ENCODE measurements around the gene UCHL5. TPM values are rescaled to one million over a fixed set of nuclear protein-coding genes. Genes with fewer than 3 reads are reported as not detected.

The UCHL5 gene
- total RNA-seq, 1 experiment from 2014 or later = 42.1 TPM

DNA sequence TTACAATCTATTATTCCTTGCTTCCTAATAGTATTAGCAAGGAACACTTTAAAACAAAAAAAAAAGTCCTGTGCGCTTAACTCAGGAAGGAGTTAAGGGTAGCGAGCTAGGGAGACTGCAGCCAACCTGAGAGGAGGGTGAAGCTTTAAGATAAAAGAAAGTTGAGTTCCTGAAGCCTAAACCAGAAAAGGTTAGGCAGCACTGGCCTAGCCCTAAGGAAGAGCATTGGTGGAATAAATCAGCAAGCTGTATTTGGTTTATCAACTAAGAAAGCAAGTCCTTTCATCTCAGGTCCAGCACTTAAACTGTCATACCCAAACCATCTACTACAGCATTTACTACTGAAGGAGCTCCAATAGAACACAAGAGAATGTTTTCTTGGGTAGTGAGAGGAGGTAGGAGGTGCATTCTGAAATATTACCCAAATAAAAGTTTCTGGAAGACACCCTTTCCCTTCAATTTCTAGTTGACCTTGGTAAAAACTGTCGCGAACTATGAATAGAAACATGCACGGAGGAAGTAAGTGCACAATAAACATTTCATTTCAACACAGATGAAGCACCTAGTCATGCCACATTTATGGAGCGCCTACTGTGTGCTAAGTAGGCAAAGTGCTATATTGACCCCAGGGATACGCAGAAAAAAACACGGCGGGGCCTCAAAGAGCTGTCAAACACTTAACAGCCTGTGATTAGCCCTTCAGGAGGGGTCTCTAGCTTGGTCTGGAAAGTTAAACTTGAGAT, 44.8 kb upstream of the UCHL5 start:
- no peaks in the 10 kb centered on the region for H3K4me1 ChIP-seq (ENCODE audit: insufficient read depth, low read length)
- no peak overlapping the region for H2AFZ ChIP-seq (ENCODE audit: low read length)
- H3K56ac ChIP-seq (ENCODE audit: insufficient read length, low read depth, low read length) = no peak overlapping the region
- Mint-ChIP-seq H3K36me3 (ENCODE audit: insufficient read depth in 1 of 3, low read depth in 3 of 3) (peaks cover 0 to 13% (median 0%) of the 10 kb centered on the region in 3 experiments; a peak in 2 of 7 replicates), H3K4me3 (peak overlapping the region; percentile 81 to 92), H3K27ac (no peak overlapping the region), H3K4me1 (peaks cover 12 to 13% of the 10 kb centered on the region in 2 experiments), H3K9me3 (no peaks in the 10 kb centered on the region), H3K27me3 (ENCODE audit: low read depth) (peaks cover 13% of the 10 kb centered on the region)
- H4K91ac ChIP-seq (ENCODE audit: insufficient read length, low read depth, low read length) = no peak overlapping the region
- no peaks in the 10 kb centered on the region for H4K20me1 ChIP-seq (ENCODE audit: control insufficient read depth, insufficient read depth, insufficient read length)
- H3K27ac ChIP-seq (ENCODE audit: insufficient read length, low read depth, low read length) = no peak overlapping the region
- no peak overlapping the region for H4K5ac ChIP-seq (ENCODE audit: insufficient read length, low read depth, low read length)
- H2BK12ac ChIP-seq (ENCODE audit: insufficient read length, low read depth, low read length) = no peak overlapping the region
- no peaks in the 10 kb centered on the region for H3K79me2 ChIP-seq (ENCODE audit: insufficient read depth, low read length)
- WGBS (ENCODE audit: extremely low coverage, insufficient read length, low lambda C conversion rate) = no CpG with 5 or more reads among the region's 9 CpGs
- no peak overlapping the region for H2BK15ac ChIP-seq (ENCODE audit: low read depth, low read length)
- TF ChIP-seq, protein P1, sequence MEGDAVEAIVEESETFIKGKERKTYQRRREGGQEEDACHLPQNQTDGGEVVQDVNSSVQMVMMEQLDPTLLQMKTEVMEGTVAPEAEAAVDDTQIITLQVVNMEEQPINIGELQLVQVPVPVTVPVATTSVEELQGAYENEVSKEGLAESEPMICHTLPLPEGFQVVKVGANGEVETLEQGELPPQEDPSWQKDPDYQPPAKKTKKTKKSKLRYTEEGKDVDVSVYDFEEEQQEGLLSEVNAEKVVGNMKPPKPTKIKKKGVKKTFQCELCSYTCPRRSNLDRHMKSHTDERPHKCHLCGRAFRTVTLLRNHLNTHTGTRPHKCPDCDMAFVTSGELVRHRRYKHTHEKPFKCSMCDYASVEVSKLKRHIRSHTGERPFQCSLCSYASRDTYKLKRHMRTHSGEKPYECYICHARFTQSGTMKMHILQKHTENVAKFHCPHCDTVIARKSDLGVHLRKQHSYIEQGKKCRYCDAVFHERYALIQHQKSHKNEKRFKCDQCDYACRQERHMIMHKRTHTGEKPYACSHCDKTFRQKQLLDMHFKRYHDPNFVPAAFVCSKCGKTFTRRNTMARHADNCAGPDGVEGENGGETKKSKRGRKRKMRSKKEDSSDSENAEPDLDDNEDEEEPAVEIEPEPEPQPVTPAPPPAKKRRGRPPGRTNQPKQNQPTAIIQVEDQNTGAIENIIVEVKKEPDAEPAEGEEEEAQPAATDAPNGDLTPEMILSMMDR (conservative IDR thresholded peaks at IDR 0.05) = no peak
- no peak overlapping the region for H3K4ac ChIP-seq (ENCODE audit: low read depth, low read length)
- H4K8ac ChIP-seq (replicated peaks; ENCODE audit: insufficient read length, low read depth, low read length) = no peak overlapping the region
- no peaks in the 10 kb centered on the region; the same call in 1 of the 2 replicates for H3K27me3 ChIP-seq (ENCODE audit: insufficient read depth, low read length)
- peaks cover 10% of the 10 kb centered on the region for H3K23me2 ChIP-seq (ENCODE audit: insufficient read length, low read depth, low read length, poor library complexity, severe bottlenecking)
- no peak overlapping the region for H3K9ac ChIP-seq (ENCODE audit: extremely low read depth, insufficient read length, low read length)
- no peaks in the 10 kb centered on the region for H3K9me3 ChIP-seq (ENCODE audit: control insufficient read depth, low read depth, low read length)
- no peak overlapping the region for H2BK5ac ChIP-seq (ENCODE audit: insufficient read length, low read length)
- no peak overlapping the region for H3K14ac ChIP-seq (ENCODE audit: insufficient read depth, low read length)
- H2BK120ac ChIP-seq (ENCODE audit: low read depth, low read length, poor library complexity, severe bottlenecking) = no peak overlapping the region
- no peak overlapping the region for H2AK5ac ChIP-seq (ENCODE audit: insufficient read length, low read length)
- H3K18ac ChIP-seq (ENCODE audit: insufficient read length, low read depth, low read length) = no peak overlapping the region
- no peak for DNase-seq
- no peak overlapping the region for H2BK20ac ChIP-seq (ENCODE audit: low read depth, low read length, poor library complexity, severe bottlenecking)
- H3K79me1 ChIP-seq (ENCODE audit: insufficient read depth, low read depth, low read length, poor library complexity, severe bottlenecking) = no peaks in the 10 kb centered on the region
- no peak overlapping the region for H3K23ac ChIP-seq (ENCODE audit: insufficient read length, low read depth, low read length)
- peak overlapping the region; percentile 69 for H3K4me2 ChIP-seq (ENCODE audit: insufficient read depth, insufficient read length, low read length)
- H3T11ph ChIP-seq (ENCODE audit: low read length) = no peak overlapping the region

Data from H9 (cell line).